GM12873 (cell line): ENCODE data around the gene RHBDD1.

Experiments used
- TF ChIP-seq, protein P1 (sequence below): IDR thresholded peaks from 2 replicates; pipeline ENCODE4 v1.5.1; 2012; ENCODE audit warnings: low read depth, mild to moderate bottlenecking, moderate library complexity, low read length, control low read depth; ENCODE audit not compliant: insufficient read depth; ENCODE audit errors: missing control alignments

Gene RHBDD1

DNA sequence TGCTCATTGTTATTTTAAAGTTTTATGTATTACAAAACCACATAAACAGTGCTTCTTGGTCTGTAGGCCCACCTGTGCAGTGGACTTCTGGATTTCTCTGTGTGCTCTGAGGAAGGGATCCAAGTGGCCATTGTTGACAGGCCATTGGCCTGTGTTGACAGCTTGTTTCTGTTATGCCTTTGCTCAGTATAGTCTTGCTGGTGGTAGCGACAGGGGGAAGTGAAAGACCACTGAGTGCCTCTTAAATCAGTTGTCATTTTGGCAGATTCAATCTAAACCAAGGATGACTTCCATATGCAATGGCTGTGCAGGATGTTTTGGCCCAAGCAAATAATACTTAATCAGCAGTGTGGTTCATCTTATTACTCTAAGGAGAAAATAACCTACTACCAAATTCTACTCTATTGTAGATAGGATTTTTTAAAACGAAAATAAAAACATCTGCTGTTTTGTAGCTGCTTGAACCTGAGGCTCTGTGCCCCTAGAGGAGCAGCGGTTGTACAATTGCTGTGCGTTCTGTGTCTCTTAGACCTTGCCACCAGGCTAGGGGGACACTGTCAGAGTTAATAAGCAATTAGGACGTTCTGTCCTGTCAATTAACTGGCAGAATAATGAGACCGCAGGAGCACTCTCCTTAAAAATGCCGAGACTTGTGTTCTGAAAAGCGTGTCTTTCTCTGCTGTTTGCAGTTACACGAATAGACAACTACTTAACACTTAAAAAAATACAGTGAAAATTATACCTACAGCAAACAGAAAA, 108.2 kb downstream of the RHBDD1 start:
- TF ChIP-seq, protein P1, sequence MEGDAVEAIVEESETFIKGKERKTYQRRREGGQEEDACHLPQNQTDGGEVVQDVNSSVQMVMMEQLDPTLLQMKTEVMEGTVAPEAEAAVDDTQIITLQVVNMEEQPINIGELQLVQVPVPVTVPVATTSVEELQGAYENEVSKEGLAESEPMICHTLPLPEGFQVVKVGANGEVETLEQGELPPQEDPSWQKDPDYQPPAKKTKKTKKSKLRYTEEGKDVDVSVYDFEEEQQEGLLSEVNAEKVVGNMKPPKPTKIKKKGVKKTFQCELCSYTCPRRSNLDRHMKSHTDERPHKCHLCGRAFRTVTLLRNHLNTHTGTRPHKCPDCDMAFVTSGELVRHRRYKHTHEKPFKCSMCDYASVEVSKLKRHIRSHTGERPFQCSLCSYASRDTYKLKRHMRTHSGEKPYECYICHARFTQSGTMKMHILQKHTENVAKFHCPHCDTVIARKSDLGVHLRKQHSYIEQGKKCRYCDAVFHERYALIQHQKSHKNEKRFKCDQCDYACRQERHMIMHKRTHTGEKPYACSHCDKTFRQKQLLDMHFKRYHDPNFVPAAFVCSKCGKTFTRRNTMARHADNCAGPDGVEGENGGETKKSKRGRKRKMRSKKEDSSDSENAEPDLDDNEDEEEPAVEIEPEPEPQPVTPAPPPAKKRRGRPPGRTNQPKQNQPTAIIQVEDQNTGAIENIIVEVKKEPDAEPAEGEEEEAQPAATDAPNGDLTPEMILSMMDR, result no peak

DNA sequence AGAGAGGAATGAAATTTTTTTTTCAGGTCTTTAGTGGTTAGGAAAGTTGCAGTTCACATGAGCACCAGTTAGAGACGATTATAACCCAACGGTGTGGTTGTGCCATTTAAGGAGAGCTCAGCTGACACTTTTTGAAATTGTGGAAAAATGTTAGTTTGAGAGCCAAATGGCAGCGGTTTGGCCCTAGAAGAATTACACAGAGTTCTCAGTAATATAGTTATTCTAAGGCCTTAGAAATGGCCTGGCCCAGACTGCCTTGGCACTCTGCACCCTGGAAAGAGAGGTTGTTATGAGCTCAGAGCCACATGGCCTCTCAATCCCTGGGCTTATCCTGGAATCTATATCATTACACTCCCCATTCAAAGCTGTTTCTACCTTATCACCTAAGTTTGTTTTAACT, 117.4 kb downstream of the RHBDD1 start:
- TF ChIP-seq, protein P1, result no peak

DNA sequence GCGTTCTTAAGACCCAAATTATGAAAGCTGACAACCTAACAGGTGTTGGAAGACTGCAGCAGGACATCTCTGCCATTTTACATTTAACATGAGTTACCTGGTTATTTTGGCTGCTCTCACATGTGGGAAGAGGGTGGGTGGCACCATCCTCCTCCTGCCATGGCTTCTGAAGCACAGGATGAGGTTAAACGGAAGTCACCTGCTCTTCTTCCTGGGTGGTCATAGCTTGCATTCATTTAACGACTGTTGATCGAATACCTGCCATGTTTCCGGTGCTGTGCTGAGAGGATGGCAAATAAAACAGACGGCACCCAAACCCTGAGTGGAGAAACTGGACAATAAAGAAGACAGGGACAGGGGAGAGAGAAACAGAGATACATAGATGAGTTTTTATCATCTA, 118.0 kb downstream of the RHBDD1 start:
- TF ChIP-seq, protein P1, result no peak

DNA sequence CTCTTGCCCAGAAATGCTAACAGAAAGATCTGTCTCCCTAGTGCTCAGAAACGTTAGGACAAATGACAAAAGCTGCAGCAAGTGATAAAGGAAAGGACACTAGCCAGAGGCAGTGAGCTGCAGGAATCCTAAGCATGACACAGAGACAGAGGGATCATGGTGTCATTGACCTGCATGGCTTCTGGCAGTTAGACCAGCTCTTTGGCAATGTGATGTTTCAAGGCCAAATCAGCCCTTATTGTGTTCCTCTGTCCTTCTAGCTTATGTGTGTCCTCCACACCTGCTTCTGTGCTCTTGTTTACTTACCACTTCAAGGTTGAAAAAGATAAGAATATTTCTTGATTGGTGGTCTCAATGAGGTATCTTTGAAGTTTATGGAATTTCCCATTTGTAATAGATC, 120.8 kb downstream of the RHBDD1 start:
- TF ChIP-seq, protein P1, result no peak

DNA sequence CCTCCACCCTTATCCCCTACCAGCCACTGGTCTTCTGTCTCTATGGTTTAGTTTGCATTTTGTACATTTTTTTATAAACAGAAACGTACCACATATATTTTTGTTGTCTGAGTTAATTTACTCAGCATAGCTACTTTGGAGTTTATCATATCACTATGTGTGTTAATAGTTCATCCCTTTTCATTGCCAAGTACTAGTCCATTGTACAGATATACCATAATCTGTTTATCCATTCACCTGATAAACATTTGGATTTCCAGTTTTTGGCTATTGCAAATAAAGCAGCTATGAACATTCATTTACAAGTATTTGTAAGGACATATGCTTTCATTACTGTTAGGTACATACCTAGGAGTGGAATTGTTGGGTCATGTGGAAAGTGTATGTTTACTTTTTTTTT, 123.6 kb downstream of the RHBDD1 start:
- TF ChIP-seq, protein P1, result no peak

DNA sequence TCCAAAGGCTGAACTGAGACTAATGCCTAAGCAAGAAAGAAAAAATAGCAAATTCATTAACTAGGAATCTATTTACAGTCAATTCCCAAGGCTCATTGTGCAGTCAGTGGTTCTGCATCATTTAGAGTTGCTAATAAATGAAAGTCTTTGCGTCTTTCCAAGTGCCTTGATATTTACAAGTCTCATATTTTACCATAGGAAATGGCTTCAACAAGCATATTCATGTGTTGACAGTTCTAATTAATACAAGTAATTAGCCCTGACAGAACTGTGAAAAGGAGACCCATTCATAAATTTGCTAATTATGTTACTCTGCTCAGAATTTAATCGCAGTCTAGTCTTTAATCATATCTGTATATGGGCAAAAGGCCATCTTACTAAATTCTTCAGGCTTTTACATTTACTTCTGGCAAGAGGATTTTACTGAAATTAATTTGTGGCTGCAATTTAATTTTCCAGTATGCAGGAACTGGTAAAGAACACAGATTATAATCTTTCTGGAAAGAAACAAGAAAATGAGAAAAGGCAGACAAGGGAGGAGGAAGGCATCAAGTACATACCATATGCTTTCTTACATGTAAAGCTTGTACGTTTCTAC, 126.4 kb downstream of the RHBDD1 start:
- TF ChIP-seq, protein P1, result no peak

DNA sequence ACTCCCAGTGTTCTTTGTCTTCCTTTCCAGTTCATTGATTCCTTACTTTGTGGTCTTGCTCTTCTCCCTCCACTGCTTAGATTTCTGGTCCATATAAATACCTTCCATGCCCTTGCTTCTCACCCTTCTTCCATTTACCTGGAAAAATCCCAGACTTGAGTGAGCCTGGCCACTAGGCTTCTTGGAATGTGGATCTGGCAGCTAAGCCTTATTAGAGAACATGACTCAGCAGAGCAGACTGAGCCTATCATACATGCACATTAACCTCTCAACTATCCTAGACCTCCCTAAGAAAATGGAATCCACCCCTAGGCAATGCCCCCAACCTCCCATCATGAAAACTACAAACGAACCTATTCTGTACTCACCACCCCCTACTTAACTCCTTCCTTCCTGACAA, 127.7 kb downstream of the RHBDD1 start:
- TF ChIP-seq, protein P1, result no peak
